ENCODE data around the gene IL1R2. TPM values are rescaled to one million over a fixed set of nuclear protein-coding genes. Genes with fewer than 3 reads are reported as not detected.

The IL1R2 gene
- total and polyA plus RNA-seq, 2 experiments from 2014 or later: not detected

DNA sequence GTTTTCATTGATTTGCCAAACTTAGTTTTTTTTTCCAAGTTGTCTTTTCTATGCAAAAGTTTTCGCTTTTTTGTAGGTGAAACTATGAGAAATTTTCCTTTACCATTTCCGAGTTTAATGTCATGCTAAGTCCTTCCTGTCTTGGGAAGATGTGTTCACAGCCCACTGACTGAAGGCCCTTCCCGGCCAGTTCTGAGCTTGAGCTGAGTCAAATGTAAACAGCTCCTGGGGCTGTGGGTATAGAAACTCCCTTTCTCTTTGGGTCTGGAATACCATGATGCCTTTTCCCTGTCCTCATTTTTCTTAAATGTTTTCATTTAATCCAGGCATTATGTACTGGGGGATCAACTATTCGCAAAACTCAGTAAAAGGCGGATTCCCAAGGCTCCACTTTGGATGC, 81.0 kb downstream of the IL1R2 start (continued):
- no peak for TF ChIP-seq REST (IDR thresholded peaks at IDR 0.05; ENCODE audit: unreplicated experiment)

DNA sequence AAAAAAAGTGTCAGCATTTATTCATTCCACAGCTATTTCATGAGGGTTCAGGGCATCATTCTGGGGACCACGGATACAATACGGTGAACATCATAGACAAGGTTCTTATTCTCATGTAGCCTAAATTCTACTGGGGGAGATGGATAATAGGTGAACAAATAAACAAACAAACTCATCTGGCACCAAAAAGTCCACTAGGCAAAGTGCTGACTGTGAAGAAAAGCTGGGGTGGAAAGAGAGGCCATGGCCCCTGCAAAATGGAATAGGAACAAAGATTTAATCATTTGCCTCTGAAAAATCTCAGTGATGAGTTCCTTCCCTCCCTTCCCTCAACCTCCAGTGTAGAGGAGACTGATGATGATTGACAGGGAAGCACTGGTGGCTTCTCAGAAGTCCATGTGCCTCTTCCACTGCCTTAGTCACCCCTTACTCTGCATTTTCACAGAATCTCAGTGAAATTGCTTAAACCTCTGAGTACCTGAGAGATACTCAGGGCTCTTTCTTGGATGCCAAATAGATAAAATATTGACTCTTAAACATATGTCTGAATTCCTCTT, 81.5 kb downstream of the IL1R2 start:
- DNase-seq (ENCODE audit: low spot score): no peak
- no peaks in the 10 kb centered on the region for H3K79me2 ChIP-seq (replicated peaks; ENCODE audit: insufficient read depth)
- no peaks in the 10 kb centered on the region for H3K4me1 ChIP-seq (ENCODE audit: insufficient read depth)
- no peaks in the 10 kb centered on the region for H3K36me3 ChIP-seq (ENCODE audit: insufficient read depth)
- H3K36me3 Mint-ChIP-seq (ENCODE audit: low read depth): no peaks in the 10 kb centered on the region
- no peaks in the 10 kb centered on the region for H3F3A ChIP-seq (replicated peaks; ENCODE audit: low read depth)
- no peaks in the 10 kb centered on the region for H3K9me3 Mint-ChIP-seq
- H3K27me3 ChIP-seq (ENCODE audit: insufficient read depth): no peaks in the 10 kb centered on the region
- no peak overlapping the region for H3K4me3 ChIP-seq
- H3K27ac Mint-ChIP-seq: no peak overlapping the region
- no peak overlapping the region for H3K4me3 Mint-ChIP-seq
- no peaks in the 10 kb centered on the region for H4K20me1 ChIP-seq (replicated peaks; ENCODE audit: insufficient read depth)
- H3K27ac ChIP-seq (ENCODE audit: low read depth): no peak overlapping the region
- H2AFZ ChIP-seq: no peak overlapping the region
- no peak for ATAC-seq
- H3K4me1 Mint-ChIP-seq: no peaks in the 10 kb centered on the region
- H3K4me2 ChIP-seq: no peak overlapping the region
- H3K9me2 ChIP-seq (ENCODE audit: insufficient read depth): 0 out of 2 replicates have a peak, but pooled peaks cover 2% of the 10 kb centered on the region
- no peaks in the 10 kb centered on the region for H3K27me3 Mint-ChIP-seq (ENCODE audit: insufficient read depth, low read depth, poor library complexity)
- TF ChIP-seq, protein P1, sequence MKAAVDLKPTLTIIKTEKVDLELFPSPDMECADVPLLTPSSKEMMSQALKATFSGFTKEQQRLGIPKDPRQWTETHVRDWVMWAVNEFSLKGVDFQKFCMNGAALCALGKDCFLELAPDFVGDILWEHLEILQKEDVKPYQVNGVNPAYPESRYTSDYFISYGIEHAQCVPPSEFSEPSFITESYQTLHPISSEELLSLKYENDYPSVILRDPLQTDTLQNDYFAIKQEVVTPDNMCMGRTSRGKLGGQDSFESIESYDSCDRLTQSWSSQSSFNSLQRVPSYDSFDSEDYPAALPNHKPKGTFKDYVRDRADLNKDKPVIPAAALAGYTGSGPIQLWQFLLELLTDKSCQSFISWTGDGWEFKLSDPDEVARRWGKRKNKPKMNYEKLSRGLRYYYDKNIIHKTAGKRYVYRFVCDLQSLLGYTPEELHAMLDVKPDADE (IDR thresholded peaks at IDR 0.05): no peak
- TF ChIP-seq, protein P2, sequence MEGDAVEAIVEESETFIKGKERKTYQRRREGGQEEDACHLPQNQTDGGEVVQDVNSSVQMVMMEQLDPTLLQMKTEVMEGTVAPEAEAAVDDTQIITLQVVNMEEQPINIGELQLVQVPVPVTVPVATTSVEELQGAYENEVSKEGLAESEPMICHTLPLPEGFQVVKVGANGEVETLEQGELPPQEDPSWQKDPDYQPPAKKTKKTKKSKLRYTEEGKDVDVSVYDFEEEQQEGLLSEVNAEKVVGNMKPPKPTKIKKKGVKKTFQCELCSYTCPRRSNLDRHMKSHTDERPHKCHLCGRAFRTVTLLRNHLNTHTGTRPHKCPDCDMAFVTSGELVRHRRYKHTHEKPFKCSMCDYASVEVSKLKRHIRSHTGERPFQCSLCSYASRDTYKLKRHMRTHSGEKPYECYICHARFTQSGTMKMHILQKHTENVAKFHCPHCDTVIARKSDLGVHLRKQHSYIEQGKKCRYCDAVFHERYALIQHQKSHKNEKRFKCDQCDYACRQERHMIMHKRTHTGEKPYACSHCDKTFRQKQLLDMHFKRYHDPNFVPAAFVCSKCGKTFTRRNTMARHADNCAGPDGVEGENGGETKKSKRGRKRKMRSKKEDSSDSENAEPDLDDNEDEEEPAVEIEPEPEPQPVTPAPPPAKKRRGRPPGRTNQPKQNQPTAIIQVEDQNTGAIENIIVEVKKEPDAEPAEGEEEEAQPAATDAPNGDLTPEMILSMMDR (conservative IDR thresholded peaks at IDR 0.05; ENCODE audit: low read depth in 2 of 2): no peak
- TF ChIP-seq EZH2phosphoT487 (IDR thresholded peaks at IDR 0.05; ENCODE audit: unreplicated experiment) (no peak), REST (IDR thresholded peaks at IDR 0.05; ENCODE audit: unreplicated experiment) (no peak), ZNF114 (CRISPR knock-in tag; IDR thresholded peaks at IDR 0.05) (no peak), NANOG (IDR thresholded peaks at IDR 0.05; ENCODE audit: borderline replicate concordance) (no peak), STAT1 (IDR thresholded peaks at IDR 0.05; ENCODE audit: unreplicated experiment) (no peak)
- TF ChIP-seq, protein P3, sequence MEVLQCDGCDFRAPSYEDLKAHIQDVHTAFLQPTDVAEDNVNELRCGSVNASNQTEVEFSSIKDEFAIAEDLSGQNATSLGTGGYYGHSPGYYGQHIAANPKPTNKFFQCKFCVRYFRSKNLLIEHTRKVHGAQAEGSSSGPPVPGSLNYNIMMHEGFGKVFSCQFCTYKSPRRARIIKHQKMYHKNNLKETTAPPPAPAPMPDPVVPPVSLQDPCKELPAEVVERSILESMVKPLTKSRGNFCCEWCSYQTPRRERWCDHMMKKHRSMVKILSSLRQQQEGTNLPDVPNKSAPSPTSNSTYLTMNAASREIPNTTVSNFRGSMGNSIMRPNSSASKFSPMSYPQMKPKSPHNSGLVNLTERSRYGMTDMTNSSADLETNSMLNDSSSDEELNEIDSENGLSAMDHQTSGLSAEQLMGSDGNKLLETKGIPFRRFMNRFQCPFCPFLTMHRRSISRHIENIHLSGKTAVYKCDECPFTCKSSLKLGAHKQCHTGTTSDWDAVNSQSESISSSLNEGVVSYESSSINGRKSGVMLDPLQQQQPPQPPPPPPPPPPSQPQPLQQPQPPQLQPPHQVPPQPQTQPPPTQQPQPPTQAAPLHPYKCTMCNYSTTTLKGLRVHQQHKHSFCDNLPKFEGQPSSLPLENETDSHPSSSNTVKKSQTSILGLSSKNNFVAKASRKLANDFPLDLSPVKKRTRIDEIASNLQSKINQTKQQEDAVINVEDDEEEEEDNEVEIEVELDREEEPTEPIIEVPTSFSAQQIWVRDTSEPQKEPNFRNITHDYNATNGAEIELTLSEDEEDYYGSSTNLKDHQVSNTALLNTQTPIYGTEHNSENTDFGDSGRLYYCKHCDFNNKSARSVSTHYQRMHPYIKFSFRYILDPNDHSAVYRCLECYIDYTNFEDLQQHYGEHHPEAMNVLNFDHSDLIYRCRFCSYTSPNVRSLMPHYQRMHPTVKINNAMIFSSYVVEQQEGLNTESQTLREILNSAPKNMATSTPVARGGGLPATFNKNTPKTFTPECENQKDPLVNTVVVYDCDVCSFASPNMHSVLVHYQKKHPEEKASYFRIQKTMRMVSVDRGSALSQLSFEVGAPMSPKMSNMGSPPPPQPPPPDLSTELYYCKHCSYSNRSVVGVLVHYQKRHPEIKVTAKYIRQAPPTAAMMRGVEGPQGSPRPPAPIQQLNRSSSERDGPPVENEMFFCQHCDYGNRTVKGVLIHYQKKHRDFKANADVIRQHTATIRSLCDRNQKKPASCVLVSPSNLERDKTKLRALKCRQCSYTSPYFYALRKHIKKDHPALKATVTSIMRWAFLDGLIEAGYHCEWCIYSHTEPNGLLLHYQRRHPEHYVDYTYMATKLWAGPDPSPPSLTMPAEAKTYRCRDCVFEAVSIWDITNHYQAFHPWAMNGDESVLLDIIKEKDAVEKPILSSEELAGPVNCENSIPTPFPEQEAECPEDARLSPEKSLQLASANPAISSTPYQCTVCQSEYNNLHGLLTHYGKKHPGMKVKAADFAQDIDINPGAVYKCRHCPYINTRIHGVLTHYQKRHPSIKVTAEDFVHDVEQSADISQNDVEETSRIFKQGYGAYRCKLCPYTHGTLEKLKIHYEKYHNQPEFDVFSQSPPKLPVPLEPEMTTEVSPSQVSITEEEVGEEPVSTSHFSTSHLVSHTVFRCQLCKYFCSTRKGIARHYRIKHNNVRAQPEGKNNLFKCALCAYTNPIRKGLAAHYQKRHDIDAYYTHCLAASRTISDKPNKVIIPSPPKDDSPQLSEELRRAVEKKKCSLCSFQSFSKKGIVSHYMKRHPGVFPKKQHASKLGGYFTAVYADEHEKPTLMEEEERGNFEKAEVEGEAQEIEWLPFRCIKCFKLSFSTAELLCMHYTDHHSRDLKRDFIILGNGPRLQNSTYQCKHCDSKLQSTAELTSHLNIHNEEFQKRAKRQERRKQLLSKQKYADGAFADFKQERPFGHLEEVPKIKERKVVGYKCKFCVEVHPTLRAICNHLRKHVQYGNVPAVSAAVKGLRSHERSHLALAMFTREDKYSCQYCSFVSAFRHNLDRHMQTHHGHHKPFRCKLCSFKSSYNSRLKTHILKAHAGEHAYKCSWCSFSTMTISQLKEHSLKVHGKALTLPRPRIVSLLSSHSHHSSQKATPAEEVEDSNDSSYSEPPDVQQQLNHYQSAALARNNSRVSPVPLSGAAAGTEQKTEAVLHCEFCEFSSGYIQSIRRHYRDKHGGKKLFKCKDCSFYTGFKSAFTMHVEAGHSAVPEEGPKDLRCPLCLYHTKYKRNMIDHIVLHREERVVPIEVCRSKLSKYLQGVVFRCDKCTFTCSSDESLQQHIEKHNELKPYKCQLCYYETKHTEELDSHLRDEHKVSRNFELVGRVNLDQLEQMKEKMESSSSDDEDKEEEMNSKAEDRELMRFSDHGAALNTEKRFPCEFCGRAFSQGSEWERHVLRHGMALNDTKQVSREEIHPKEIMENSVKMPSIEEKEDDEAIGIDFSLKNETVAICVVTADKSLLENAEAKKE (CRISPR knock-in tag; IDR thresholded peaks at IDR 0.05): no peak

All from GM23338 (cell line).